H9 (cell line): ENCODE measurements around the gene CARD6. TPM values are rescaled to one million over a fixed set of nuclear protein-coding genes. Genes with fewer than 3 reads are reported as not detected.

Source experiments
- DNase-seq: peaks from one replicate; pipeline ENCODE4 v3.0.0-alpha.2; 2017
- H2AFZ ChIP-seq: one replicate; pipeline ENCODE4 v1.6.1; 2013; ENCODE audit warnings: mild to moderate bottlenecking, low read length, control low read depth, moderate library complexity
- H2AK5ac ChIP-seq: 2 replicates; pipeline ENCODE4 v1.6.1; 2013; ENCODE audit warnings: low read length, control low read depth, mixed read lengths; ENCODE audit not compliant: insufficient read length
- H2BK120ac ChIP-seq: one replicate; pipeline ENCODE4 v1.6.1; 2013; ENCODE audit warnings: low read depth, mild to moderate bottlenecking, low read length, control low read depth, inconsistent platforms; ENCODE audit not compliant: poor library complexity, severe bottlenecking
- H2BK12ac ChIP-seq: 2 replicates; pipeline ENCODE4 v1.6.1; 2013; ENCODE audit warnings: low read length, control low read depth, mixed read lengths, low read depth; ENCODE audit not compliant: insufficient read length
- H2BK15ac ChIP-seq: 2 replicates; pipeline ENCODE4 v1.6.1; 2013; ENCODE audit warnings: low read depth, low read length, control low read depth
- H2BK20ac ChIP-seq: one replicate; pipeline ENCODE4 v1.6.1; 2013; ENCODE audit warnings: low read depth, mild to moderate bottlenecking, low read length, control low read depth, inconsistent platforms; ENCODE audit not compliant: poor library complexity, severe bottlenecking
- H2BK5ac ChIP-seq: 2 replicates; pipeline ENCODE4 v1.6.1; 2013; ENCODE audit warnings: low read length, control low read depth, mixed read lengths; ENCODE audit not compliant: insufficient read length
- H3K14ac ChIP-seq: 2 replicates; pipeline ENCODE4 v1.6.1; 2013; ENCODE audit warnings: low read length, control low read depth; ENCODE audit not compliant: insufficient read depth
- H3K18ac ChIP-seq: 2 replicates; pipeline ENCODE4 v1.6.1; 2013; ENCODE audit warnings: low read depth, mild to moderate bottlenecking, mixed read lengths, low read length, control low read depth; ENCODE audit not compliant: insufficient read length
- H3K23ac ChIP-seq: 2 replicates; pipeline ENCODE4 v1.6.1; 2013; ENCODE audit warnings: low read length, control low read depth, mixed read lengths, low read depth; ENCODE audit not compliant: insufficient read length
- H3K23me2 ChIP-seq: 2 replicates; pipeline ENCODE4 v1.6.1; 2013; ENCODE audit warnings: low read depth, mild to moderate bottlenecking, mixed read lengths, low read length, control low read depth; ENCODE audit not compliant: insufficient read length, poor library complexity, severe bottlenecking
- H3K27ac ChIP-seq: 2 replicates; pipeline ENCODE4 v1.5.1; 2013; ENCODE audit warnings: low read length, control low read depth, mixed read lengths, low read depth; ENCODE audit not compliant: insufficient read length
- H3K27me3 ChIP-seq: 2 replicates; pipeline ENCODE4 v1.6.1; 2013; ENCODE audit warnings: low read length, control low read depth, inconsistent platforms; ENCODE audit not compliant: insufficient read depth
- H3K4ac ChIP-seq: 2 replicates; pipeline ENCODE4 v1.6.1; 2013; ENCODE audit warnings: low read depth, mild to moderate bottlenecking, control low read depth, inconsistent platforms, low read length, moderate library complexity
- H3K4me1 ChIP-seq: 2 replicates; pipeline ENCODE4 v1.6.1; 2013; ENCODE audit warnings: low read length, control low read depth, inconsistent platforms; ENCODE audit not compliant: insufficient read depth
- H3K4me2 ChIP-seq: 2 replicates; pipeline ENCODE4 v1.6.1; 2013; ENCODE audit warnings: low read length, control low read depth, mixed read lengths; ENCODE audit not compliant: insufficient read length, insufficient read depth
- H3K56ac ChIP-seq: 2 replicates; pipeline ENCODE4 v1.6.1; 2013; ENCODE audit warnings: low read depth, mild to moderate bottlenecking, mixed read lengths, low read length, control low read depth; ENCODE audit not compliant: insufficient read length
- H3K79me1 ChIP-seq: 2 replicates; pipeline ENCODE4 v1.6.1; 2013; ENCODE audit warnings: low read depth, mild to moderate bottlenecking, moderate library complexity, low read length, control low read depth, inconsistent platforms; ENCODE audit not compliant: insufficient read depth, poor library complexity, severe bottlenecking
- H3K79me2 ChIP-seq: 2 replicates; pipeline ENCODE4 v1.6.1; 2013; ENCODE audit warnings: low read length, control low read depth, inconsistent platforms; ENCODE audit not compliant: insufficient read depth
- H3K9ac ChIP-seq: 2 replicates; pipeline ENCODE4 v1.6.1; 2013; ENCODE audit warnings: low read length, control low read depth, mixed read lengths; ENCODE audit not compliant: insufficient read length; ENCODE audit errors: extremely low read depth
- H3K9me3 ChIP-seq: one replicate; pipeline ENCODE4 v1.6.1; 2013; ENCODE audit warnings: low read depth, low read length, inconsistent platforms; ENCODE audit not compliant: control insufficient read depth
- H3T11ph ChIP-seq: one replicate; pipeline ENCODE4 v1.6.1; 2013; ENCODE audit warnings: mild to moderate bottlenecking, low read length, control low read depth, inconsistent platforms
- H4K20me1 ChIP-seq: one replicate; pipeline ENCODE4 v1.6.1; 2013; ENCODE audit not compliant: control insufficient read depth, insufficient read length, insufficient read depth
- H4K5ac ChIP-seq: 2 replicates; pipeline ENCODE4 v1.6.1; 2013; ENCODE audit warnings: low read depth, mild to moderate bottlenecking, mixed read lengths, low read length, control low read depth; ENCODE audit not compliant: insufficient read length
- H4K8ac ChIP-seq: replicated peaks from 2 replicates; pipeline ENCODE4 v1.6.1; 2013; ENCODE audit warnings: low read length, control low read depth, mixed read lengths, low read depth; ENCODE audit not compliant: insufficient read length
- H4K91ac ChIP-seq: 2 replicates; pipeline ENCODE4 v1.6.1; 2013; ENCODE audit warnings: low read depth, mild to moderate bottlenecking, moderate library complexity, mixed read lengths, low read length, control low read depth; ENCODE audit not compliant: insufficient read length
- H3K27ac Mint-ChIP-seq, 3 experiments: 2 replicates in 2 of 3; 3 replicates in 1 of 3; pipeline ENCODE4 v1.8.0; 2020 to 2021; ENCODE audit warnings: mixed read lengths in 3 of 3, mild to moderate bottlenecking in 1 of 3, moderate library complexity in 1 of 3
- H3K27me3 Mint-ChIP-seq: 2 replicates; pipeline ENCODE4 v1.8.0; 2021; ENCODE audit warnings: low read depth, mild to moderate bottlenecking, moderate library complexity, mixed read lengths
- H3K36me3 Mint-ChIP-seq, 3 experiments: 2 replicates in 2 of 3; 3 replicates in 1 of 3; pipeline ENCODE4 v1.8.0; 2020 to 2021; ENCODE audit warnings: low read depth in 3 of 3, mixed read lengths in 3 of 3; ENCODE audit not compliant: insufficient read depth in 1 of 3
- H3K4me1 Mint-ChIP-seq, 2 experiments: 2 replicates each; pipeline ENCODE4 v1.8.0; 2020; ENCODE audit warnings: mixed read lengths in 2 of 2
- H3K4me3 Mint-ChIP-seq, 2 experiments: 2 replicates in 1 of 2; 3 replicates in 1 of 2; pipeline ENCODE4 v1.8.0; 2020 to 2021; ENCODE audit warnings: mild to moderate bottlenecking in 2 of 2, mixed read lengths in 2 of 2, moderate library complexity in 1 of 2
- H3K9me3 Mint-ChIP-seq, 2 experiments: 2 replicates in 1 of 2; 3 replicates in 1 of 2; pipeline ENCODE4 v1.8.0; 2020; ENCODE audit warnings: mild to moderate bottlenecking in 2 of 2, mixed read lengths in 2 of 2, moderate library complexity in 1 of 2
- WGBS: extraction: QIAGEN DNeasy Blood & Tissue Kit; methylation state at CpG from one replicate; pipeline ENCODE4 v1.1.7; 2013; ENCODE audit warnings: missing lambda C conversion rate, low lambda C conversion rate, mixed read lengths; ENCODE audit not compliant: insufficient read length; ENCODE audit errors: extremely low coverage; 5-methylcytosine and 5-hydroxymethylcytosine counted together
- total RNA-seq: library from RNA; stranded (reverse); gene quantifications from 2 replicates; pipeline ENCODE4 v1.2.1, GENCODE V29; 2021
- TF ChIP-seq, protein P1 (sequence below): fragments of 200-600 bp; sonication (generic); conservative IDR thresholded peaks from 3 replicates; pipeline ENCODE4 v1.8.0; 2021; ENCODE audit warnings: antibody characterized with exemption, mild to moderate bottlenecking

CARD6 gene
- total RNA-seq, 1 experiment from 2014 or later = 0.35 TPM

- H3K56ac ChIP-seq = no peak overlapping the region
- H3K27me3 ChIP-seq = no peaks in the 10 kb centered on the region
- no peak overlapping the region for H4K5ac ChIP-seq
- no peak overlapping the region for H2AK5ac ChIP-seq
- Mint-ChIP-seq H3K9me3 (peaks cover 0 to 2% of the 10 kb centered on the region in 2 experiments; a peak in 1 of 5 replicates), H3K27ac (peak overlapping the region in 2 of 3 experiments; percentile 2 to 22; a peak in 3 of 7 replicates), H3K36me3 (no peaks in the 10 kb centered on the region; a peak in 1 of 7 replicates), H3K4me1 (peaks cover 9 to 20% of the 10 kb centered on the region in 2 experiments), H3K4me3 (peak overlapping the region in 1 of 2 experiments; percentile 10; a peak in 1 of 5 replicates), H3K27me3 (peaks cover 6% of the 10 kb centered on the region; the same call in 1 of the 2 replicates)
- no peak overlapping the region for H2BK5ac ChIP-seq
- TF ChIP-seq, protein P1, sequence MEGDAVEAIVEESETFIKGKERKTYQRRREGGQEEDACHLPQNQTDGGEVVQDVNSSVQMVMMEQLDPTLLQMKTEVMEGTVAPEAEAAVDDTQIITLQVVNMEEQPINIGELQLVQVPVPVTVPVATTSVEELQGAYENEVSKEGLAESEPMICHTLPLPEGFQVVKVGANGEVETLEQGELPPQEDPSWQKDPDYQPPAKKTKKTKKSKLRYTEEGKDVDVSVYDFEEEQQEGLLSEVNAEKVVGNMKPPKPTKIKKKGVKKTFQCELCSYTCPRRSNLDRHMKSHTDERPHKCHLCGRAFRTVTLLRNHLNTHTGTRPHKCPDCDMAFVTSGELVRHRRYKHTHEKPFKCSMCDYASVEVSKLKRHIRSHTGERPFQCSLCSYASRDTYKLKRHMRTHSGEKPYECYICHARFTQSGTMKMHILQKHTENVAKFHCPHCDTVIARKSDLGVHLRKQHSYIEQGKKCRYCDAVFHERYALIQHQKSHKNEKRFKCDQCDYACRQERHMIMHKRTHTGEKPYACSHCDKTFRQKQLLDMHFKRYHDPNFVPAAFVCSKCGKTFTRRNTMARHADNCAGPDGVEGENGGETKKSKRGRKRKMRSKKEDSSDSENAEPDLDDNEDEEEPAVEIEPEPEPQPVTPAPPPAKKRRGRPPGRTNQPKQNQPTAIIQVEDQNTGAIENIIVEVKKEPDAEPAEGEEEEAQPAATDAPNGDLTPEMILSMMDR = no peak
- no peak overlapping the region for H3K18ac ChIP-seq
- no peaks in the 10 kb centered on the region for H3K9me3 ChIP-seq
- H3T11ph ChIP-seq = no peak overlapping the region
- no peak overlapping the region for H3K4me2 ChIP-seq
- H4K91ac ChIP-seq = no peak overlapping the region
- H3K4me1 ChIP-seq = no peaks in the 10 kb centered on the region; the same call in 1 of the 2 replicates
- no peak for DNase-seq
- no peak overlapping the region for H3K9ac ChIP-seq
- no peak overlapping the region for H2BK15ac ChIP-seq
- H3K4ac ChIP-seq = no peak overlapping the region
- H3K14ac ChIP-seq = no peak overlapping the region
- no peak overlapping the region for H2AFZ ChIP-seq
- H3K23me2 ChIP-seq = peaks cover 9% of the 10 kb centered on the region
- no peak overlapping the region for H3K27ac ChIP-seq
- H4K8ac ChIP-seq = no peak overlapping the region
- H2BK12ac ChIP-seq = no peak overlapping the region
- H4K20me1 ChIP-seq = no peaks in the 10 kb centered on the region
- no peak overlapping the region for H2BK120ac ChIP-seq
- no peaks in the 10 kb centered on the region for H3K79me1 ChIP-seq
- peaks cover 4% of the 10 kb centered on the region; the same call in 1 of the 2 replicates for H3K79me2 ChIP-seq
- H2BK20ac ChIP-seq = no peak overlapping the region
- H3K23ac ChIP-seq = no peak overlapping the region
- WGBS = no CpG with 5 or more reads among the region's 8 CpGs
Measured at GRCh38 chr5:40801771-40802562, 39.2 kb upstream of the CARD6 start.
